Stimulated activated CD4-positive, alpha-beta T cell treated with anti-CD3 and anti-CD28 coated beads, TNF-alpha, amount 100 ng/mL, for 1 hour (primary cell): ENCODE results near the gene TCF4.

Source experiments
- DNase-seq, 3 donors: peaks; one replicate each; pipeline ENCODE4 v3.0.0-alpha.2; 2020; ENCODE audit warnings: low read depth in 3 of 3, low spot score in 1 of 3

TCF4 gene

GRCh38 chr18:55395799-55396198 lies 192.2 kb downstream of the TCF4 start:
- DNase-seq: no peak

GRCh38 chr18:55390898-55391297 lies 197.1 kb downstream of the TCF4 start:
- no peak for DNase-seq

GRCh38 chr18:55387139-55387984 lies 200.6 kb downstream of the TCF4 start:
- DNase-seq: no peak

GRCh38 chr18:55386545-55386944 lies 201.4 kb downstream of the TCF4 start:
- no peak for DNase-seq

GRCh38 chr18:55385770-55386169 lies 202.2 kb downstream of the TCF4 start:
- DNase-seq: no peak

- no peak for DNase-seq
Observed at GRCh38 chr18:55384551-55385275, 203.3 kb downstream of the TCF4 start.

- DNase-seq: no peak
Observed at GRCh38 chr18:55384115-55384514, 203.9 kb downstream of the TCF4 start.

- DNase-seq: no peak
Observed at GRCh38 chr18:55382277-55382805, 205.7 kb downstream of the TCF4 start.

- DNase-seq: no peak
Observed at GRCh38 chr18:55381277-55381676, 206.7 kb downstream of the TCF4 start.

GRCh38 chr18:55380589-55380988 lies 207.4 kb downstream of the TCF4 start:
- DNase-seq: no peak

- DNase-seq: no peak
Observed at GRCh38 chr18:55376387-55376786, 211.6 kb downstream of the TCF4 start.

GRCh38 chr18:55375930-55376329 lies 212.1 kb downstream of the TCF4 start:
- DNase-seq: no peak

- no peak for DNase-seq
Observed at GRCh38 chr18:55374741-55375140, 213.3 kb downstream of the TCF4 start.

GRCh38 chr18:55372209-55372608 lies 215.8 kb downstream of the TCF4 start:
- no peak for DNase-seq

- DNase-seq: no peak
Observed at GRCh38 chr18:55370936-55371335, 217.1 kb downstream of the TCF4 start.

- DNase-seq: no peak
Observed at GRCh38 chr18:55369346-55369745, 218.6 kb downstream of the TCF4 start.

GRCh38 chr18:55365342-55365741 lies 222.7 kb downstream of the TCF4 start:
- DNase-seq: no peak

- no peak for DNase-seq
Observed at GRCh38 chr18:55362303-55362702, 225.7 kb downstream of the TCF4 start.

GRCh38 chr18:55361492-55362250 lies 226.3 kb downstream of the TCF4 start:
- no peak for DNase-seq

- no peak for DNase-seq
Observed at GRCh38 chr18:55360061-55360460, 227.9 kb downstream of the TCF4 start.

- DNase-seq: no peak
Observed at GRCh38 chr18:55356815-55357214, 231.2 kb downstream of the TCF4 start.
